GM19395 (cell line): ENCODE results near the gene TRPC4AP.

Experiments used
- ATAC-seq: cut with Tn5 transposase; IDR thresholded peaks from one replicate; pipeline ENCODE4 v1.9.1; 2021; ENCODE audit warnings: mild to moderate bottlenecking, moderate library complexity; ENCODE audit not compliant: unreplicated experiment

Gene TRPC4AP

GRCh38 chr20:35003211-35004031 lies 89.2 kb downstream of the TRPC4AP start:
- ATAC-seq = no peak

DNA sequence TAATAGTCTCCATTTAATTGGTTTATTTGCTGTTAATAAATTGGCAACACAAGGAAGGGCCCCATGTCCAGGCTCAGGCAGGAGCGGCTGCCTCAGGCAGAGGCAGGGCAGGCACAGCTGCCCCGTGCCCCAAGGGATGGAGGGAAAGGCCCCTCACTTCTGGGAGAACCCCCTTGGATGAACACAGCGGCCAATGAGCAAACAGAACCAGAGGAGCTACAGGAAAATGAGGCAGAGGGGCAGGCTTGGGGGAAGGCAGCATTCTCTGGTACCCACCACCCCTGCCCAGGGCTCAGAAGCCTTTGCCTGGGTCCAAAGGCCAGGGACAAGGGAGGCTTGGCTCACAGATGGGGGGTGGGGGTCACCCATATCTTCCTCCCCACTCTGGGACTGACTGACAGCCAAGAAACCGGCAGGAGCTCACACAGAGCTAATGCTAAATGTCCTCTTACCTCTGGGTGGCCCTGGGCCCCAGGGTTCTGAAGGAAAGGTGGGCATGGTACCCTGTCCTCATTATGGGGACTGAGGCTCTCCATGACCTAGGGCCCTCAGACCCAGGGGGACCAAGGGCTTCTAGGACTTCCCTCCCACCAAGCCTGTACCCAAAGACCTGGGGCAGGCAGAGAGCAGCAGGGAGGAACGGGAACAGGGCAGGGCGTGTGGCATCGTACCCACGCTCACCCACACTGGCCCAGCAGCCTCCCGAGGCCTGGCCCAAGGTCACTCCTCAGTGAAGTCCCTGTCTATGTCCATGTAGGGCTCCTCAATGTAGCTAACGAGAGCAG lies 90.0 kb downstream of the TRPC4AP start:
- no peak for ATAC-seq

DNA sequence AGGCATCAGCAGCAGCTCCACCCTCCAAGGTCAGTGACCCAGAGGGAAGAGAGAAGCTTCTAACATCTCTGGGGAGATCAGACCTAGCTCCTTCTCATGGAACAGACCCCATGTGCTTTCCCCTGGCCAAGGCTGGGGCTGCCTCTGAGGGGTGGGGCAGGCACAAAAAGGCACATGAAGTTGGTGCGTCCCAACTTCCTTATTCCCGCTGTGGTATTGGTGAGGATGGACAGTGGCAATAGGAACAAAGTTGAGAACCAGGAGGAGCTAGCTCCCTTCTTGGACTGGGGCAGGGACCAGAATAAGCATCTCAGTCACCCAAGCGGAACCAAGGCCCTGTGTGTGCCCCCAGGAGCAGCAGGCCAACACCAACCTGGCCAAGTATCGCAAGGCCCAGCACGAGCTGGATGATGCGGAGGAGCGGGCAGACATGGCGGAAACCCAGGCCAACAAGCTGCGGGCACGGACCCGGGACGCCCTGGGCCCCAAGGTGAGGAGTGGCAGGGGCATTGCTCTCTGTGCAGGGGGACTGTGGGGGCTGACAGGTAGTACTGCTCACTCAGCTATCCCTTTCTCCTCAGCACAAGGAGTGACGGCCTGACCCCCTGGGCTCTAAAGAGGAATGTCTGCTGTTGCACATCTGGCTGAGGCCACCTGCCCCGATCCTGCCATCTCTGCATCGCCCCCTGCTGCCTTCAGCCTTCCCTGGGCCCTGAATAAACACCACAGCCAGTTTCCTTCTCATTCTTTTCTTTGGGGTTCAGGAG lies 90.8 kb downstream of the TRPC4AP start:
- no peak for ATAC-seq

- no peak for ATAC-seq
Observed at GRCh38 chr20:35000922-35001595, 91.5 kb downstream of the TRPC4AP start.

GRCh38 chr20:35000311-35000921 lies 92.2 kb downstream of the TRPC4AP start:
- no peak for ATAC-seq

DNA sequence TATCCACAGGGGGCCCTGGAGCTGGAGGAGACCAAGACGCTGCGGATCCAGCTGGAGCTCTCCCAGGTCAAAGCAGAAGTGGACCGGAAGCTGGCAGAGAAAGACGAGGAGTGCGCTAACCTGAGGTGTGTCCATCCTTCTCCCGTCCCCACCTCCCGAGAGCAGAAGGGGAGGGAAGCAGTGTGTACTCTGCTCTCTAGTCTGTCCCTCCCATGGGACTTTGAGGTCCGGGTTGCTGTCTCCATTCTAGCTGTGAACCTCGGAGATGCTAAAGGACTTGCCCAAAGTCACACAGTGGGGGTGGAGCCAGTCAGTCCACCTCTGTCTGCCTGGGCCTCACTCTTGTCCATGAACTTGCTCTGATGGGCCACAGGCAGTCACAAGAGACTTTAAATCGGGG lies 92.8 kb downstream of the TRPC4AP start:
- no peak for ATAC-seq

DNA sequence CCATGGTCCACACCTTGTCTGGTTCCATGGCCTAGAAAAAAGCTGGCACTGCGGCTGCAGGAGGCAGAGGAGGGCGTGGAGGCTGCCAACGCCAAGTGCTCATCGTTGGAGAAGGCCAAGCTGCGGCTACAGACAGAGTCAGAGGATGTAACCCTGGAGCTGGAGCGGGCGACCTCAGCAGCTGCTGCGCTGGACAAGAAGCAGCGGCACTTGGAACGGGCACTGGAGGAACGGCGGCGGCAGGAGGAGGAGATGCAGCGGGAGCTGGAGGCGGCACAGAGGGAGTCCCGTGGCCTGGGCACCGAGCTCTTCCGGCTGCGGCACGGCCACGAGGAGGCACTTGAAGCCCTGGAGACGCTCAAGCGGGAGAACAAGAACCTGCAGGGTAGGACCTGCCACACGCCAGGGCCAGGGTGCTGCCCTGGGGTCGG lies 93.6 kb downstream of the TRPC4AP start:
- ATAC-seq = no peak

DNA sequence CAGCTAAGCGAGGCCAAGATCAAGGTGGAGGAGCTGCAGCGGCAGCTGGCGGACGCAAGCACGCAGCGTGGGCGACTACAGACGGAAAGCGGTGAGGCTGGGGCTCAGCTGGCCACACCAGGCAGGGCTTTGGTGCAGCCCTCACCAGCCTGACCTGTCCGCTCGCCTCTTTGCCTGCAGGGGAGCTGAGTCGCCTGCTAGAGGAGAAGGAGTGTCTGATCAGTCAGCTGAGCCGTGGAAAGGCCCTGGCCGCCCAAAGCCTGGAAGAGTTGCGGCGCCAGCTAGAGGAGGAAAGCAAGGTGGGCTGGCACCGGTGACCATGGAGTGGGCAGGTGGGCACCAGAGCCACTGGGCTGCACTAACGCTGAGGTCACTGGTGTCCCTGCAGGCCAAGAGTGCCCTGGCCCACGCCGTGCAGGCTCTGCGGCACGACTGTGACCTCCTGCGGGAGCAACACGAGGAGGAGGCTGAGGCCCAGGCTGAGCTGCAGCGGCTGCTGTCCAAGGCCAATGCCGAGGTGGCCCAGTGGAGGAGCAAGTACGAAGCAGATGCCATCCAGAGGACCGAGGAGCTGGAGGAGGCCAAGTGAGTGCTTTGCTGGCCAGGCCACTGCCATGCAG lies 94.2 kb downstream of the TRPC4AP start:
- ATAC-seq = no peak

DNA sequence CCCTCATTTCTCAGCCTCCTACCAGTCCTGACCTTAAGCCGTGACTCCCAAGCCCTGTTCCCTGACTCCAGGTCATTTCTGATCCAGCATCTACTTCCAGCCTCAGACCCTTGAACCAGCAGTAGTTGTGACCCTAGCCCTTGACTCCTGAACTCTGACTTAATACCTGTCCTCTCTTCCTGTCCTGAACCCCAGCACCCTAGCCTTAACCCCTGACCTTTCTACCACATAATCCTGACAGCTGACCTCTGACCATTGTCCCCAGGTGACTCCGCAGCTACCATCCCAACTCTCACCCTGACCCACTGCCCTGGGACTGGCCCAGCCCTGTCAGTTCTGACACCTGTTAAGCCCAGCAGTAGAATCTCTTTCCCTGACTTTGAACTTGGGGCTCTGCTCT lies 94.8 kb downstream of the TRPC4AP start:
- no peak for ATAC-seq

DNA sequence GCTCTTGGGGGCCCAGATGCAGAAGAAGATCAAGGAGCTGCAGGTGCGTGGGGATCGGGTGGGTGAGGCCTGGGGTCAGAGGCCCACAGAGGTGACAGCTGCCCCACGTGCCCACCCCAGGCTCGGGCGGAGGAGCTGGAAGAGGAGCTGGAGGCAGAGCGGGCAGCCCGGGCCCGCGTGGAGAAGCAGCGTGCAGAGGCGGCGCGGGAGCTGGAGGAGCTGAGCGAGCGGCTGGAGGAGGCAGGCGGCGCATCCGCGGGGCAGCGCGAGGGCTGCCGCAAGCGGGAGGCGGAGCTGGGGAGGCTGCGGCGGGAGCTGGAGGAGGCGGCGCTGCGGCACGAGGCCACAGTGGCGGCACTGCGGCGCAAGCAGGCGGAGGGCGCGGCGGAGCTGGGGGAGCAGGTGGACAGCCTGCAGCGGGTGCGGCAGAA lies 95.5 kb downstream of the TRPC4AP start:
- no peak for ATAC-seq

DNA sequence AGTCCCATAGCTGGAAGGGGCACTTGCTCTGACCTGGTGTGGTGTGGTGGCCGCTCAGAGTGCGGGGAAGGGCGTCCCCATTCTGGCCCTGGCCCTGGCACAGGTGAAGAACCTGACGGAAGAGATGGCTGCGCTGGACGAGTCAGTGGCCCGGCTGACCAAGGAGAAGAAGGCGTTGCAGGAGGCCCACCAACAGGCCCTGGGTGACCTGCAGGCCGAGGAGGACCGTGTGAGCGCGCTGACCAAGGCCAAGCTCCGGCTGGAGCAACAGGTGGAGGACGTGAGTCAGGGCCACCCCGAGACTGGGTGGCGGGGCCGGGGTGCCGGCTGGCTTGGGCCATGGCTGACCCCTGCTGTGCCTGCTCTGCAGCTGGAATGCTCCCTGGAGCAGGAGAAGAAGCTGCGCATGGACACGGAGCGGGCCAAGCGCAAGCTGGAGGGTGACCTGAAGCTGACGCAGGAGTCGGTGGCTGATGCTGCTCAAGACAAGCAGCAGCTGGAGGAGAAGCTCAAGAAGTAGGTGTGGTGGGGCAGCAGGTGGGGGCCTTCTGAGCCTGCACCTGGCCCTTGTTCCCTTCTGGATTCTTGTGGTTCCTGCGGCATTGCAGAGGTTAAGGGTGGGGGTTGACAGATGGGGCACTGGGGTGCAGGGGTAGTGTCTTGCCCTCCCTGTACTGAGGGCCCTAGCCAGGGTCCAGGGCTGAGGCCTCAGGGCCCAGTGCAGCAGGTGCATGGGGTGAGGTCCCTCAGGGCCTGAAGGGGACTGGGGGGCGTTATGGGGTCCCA lies 96.2 kb downstream of the TRPC4AP start:
- no peak for ATAC-seq

- ATAC-seq = no peak
Observed at GRCh38 chr20:34995696-34996095, 96.9 kb downstream of the TRPC4AP start.

DNA sequence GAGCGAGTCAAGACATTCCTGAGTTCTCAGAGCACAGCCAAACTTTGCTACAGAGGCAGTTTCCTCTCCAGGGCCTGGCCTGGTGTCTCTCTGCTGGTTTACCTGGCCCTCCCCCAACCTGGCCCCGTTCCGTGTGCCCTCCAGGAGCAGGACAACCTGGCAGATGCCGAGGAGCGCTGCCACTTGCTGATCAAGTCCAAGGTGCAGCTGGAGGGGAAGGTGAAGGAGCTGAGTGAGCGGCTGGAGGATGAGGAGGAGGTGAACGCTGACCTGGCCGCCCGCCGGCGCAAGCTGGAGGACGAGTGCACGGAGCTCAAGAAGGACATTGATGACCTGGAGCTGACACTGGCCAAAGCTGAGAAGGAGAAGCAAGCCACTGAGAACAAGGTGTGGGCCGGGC lies 97.4 kb downstream of the TRPC4AP start:
- no peak for ATAC-seq

DNA sequence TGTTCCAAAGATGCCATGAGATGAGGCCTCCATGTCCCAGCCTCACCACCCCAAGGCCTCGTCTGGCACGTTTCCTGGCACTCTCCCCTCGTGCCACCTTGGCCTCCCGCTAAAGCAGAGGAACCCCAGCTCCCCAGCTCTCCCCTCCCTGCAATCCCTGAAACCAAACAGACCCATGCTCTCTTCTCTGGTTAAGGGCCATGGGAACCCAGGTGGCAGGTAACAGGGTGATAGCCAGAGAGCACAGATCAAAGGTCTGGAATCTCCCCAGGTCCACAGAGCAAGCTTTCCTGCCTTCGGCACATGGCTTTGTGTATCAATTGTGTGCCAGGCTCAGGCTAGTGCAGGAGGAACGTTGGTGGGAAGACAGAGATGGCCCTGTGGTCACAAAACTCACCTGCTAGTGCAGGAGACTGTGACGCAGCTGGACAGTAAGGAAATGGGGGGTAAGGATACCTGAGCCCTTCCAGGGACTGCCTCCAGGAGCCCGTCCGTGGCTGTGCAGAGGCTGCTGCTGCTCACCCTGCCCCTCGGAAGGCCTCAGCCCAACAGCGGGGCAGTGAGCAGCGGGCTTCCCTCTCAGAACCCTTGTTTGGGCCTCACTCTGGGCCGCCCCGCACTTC lies 98.0 kb downstream of the TRPC4AP start:
- no peak for ATAC-seq

GRCh38 chr20:34993941-34994508 lies 98.6 kb downstream of the TRPC4AP start:
- ATAC-seq = no peak

- no peak for ATAC-seq
Observed at GRCh38 chr20:34992751-34993417, 99.7 kb downstream of the TRPC4AP start.

GRCh38 chr20:34990661-34991214 lies 101.9 kb downstream of the TRPC4AP start:
- ATAC-seq = no peak

GRCh38 chr20:34990231-34990630 lies 102.4 kb downstream of the TRPC4AP start:
- ATAC-seq = no peak
